Kidney (tissue), 14 donors: ENCODE data around the gene NRTN. TPM values are rescaled to one million over a fixed set of nuclear protein-coding genes. Genes with fewer than 3 reads are reported as not detected.

Experiments
- DNase-seq, 5 donors: peaks; one replicate each; pipeline ENCODE4 v3.0.0-alpha.2; 2013 to 2020
- FAIRE-seq: peaks from 2 replicates; lab custom pipeline; 2012; peaks lifted over from hg19 to GRCh38; lab: Jason Lieb, UNC
- H3K27ac ChIP-seq, 2 donors: one replicate each; pipeline ENCODE4 v1.7.0; 2013; ENCODE audit warnings: low read depth in 2 of 2, low read length in 2 of 2, inconsistent platforms in 1 of 2
- H3K27me3 ChIP-seq: one replicate; pipeline ENCODE4 v1.7.1; 2013; ENCODE audit warnings: low read length, inconsistent platforms; ENCODE audit not compliant: control insufficient read depth, insufficient read depth
- H3K36me3 ChIP-seq, 3 donors: one replicate each; pipeline versions ENCODE4 v1.7.0 to v1.7.1; 2013; ENCODE audit warnings: low read length in 3 of 3, control low read depth in 1 of 3, inconsistent platforms in 1 of 3; ENCODE audit not compliant: insufficient read depth in 3 of 3, control insufficient read depth in 2 of 3
- H3K4me1 ChIP-seq, 3 donors: one replicate each; pipeline versions ENCODE4 v1.7.0 to v1.7.1; 2013; ENCODE audit warnings: low read length in 3 of 3, inconsistent platforms in 1 of 3, low read depth in 1 of 3; ENCODE audit not compliant: control insufficient read depth in 2 of 3, insufficient read depth in 2 of 3
- H3K4me3 ChIP-seq, 3 donors: one replicate each; pipeline versions ENCODE4 v1.7.0 to v1.8.1; 2013; ENCODE audit warnings: low read length in 3 of 3, control low read depth in 1 of 3, inconsistent platforms in 1 of 3
- H3K9ac ChIP-seq, 3 donors: one replicate each; pipeline versions ENCODE4 v1.7.0 to v1.7.1; 2013; ENCODE audit warnings: low read length in 3 of 3, control low read depth in 1 of 3, inconsistent platforms in 1 of 3
- H3K9me3 ChIP-seq, 3 donors: one replicate each; pipeline versions ENCODE4 v1.7.0 to v1.7.1; 2013; ENCODE audit warnings: low read length in 3 of 3, control low read depth in 1 of 3, inconsistent platforms in 1 of 3; ENCODE audit not compliant: control insufficient read depth in 2 of 3, insufficient read depth in 1 of 3
- CTCF ChIP-seq: IDR thresholded peaks from 3 replicates; pipeline ENCODE4 v1.5.1; 2012; ENCODE audit warnings: mild to moderate bottlenecking, moderate library complexity, borderline replicate concordance; ENCODE audit not compliant: insufficient read depth; ENCODE audit errors: extremely low read depth
- intact Hi-C: fragments of 100-400 bp; cut with DNase I; formaldehyde crosslinking; loops from one replicate; pipeline ENCODE4 v1.11.1; 2022
- polyA plus RNA-seq: library from polyadenylated mRNA; stranded (reverse); fragments of 350-450 nt; fragmentation: Illumina TruSeq; extraction: RNeasy Lipid Tissue Mini Kit (QIAGEN cat#74804); gene quantifications from one replicate; pipeline ENCODE4 v1.2.3, GENCODE V29; 2014; ENCODE audit warnings: low read depth, low replicate concordance; ENCODE audit not compliant: insufficient read depth
- total RNA-seq: library from RNA; stranded (reverse); fragmentation: NEBNext Ultra II Directional; extraction: Animal tissue kit (Norgen Biotek cat#: 25700); gene quantifications from one replicate; pipeline ENCODE4 v1.2.1, GENCODE V29; 2021
- donor health status: control.
- donor health status: control.
- donor health status: control.
- donor health status: control.
- donor health status: control.
- donor health status: DM: yes; HTN: yes; CAD: no.
- donor health status: Normal renal cell carcinoma (clear cell type).

Gene NRTN
- total and polyA plus RNA-seq, 2 donors from 2014 or later: 3.5 to 5.8 TPM

- Histone ChIP-seq H3K9ac (no peak overlapping the region), H3K4me3 (no peak overlapping the region), H3K4me1 (peaks cover 0 to 8% (median 6%) of the 10 kb centered on the region in 3 donors), H3K9me3 (no peaks in the 10 kb centered on the region), H3K27me3 (no peaks in the 10 kb centered on the region), H3K27ac (no peak overlapping the region), H3K36me3 (peaks cover 0 to 27% (median 23%) of the 10 kb centered on the region in 3 donors)
- TF ChIP-seq CTCF: no peak
- intact Hi-C loops: no loop called here
- no peak for DNase-seq
- no peak for FAIRE-seq
These were observed 18.1 kb upstream of the NRTN start for GRCh38 chr19:5786593-5787408.

GRCh38 chr19:5787409-5788182, 17.3 kb upstream of the NRTN start:
- intact Hi-C loops: no loop called here
- no peaks in the 10 kb centered on the region for H3K27me3 ChIP-seq
- no peak overlapping the region for H3K4me3 ChIP-seq
- DNase-seq (no peak), FAIRE-seq (no peak)
- no peak overlapping the region for H3K27ac ChIP-seq
- H3K36me3 ChIP-seq: peaks cover 0 to 27% (median 23%) of the 10 kb centered on the region in 3 donors
- no peak for TF ChIP-seq CTCF
- H3K4me1 ChIP-seq: peaks cover 0 to 8% (median 6%) of the 10 kb centered on the region in 3 donors
- no peaks in the 10 kb centered on the region for H3K9me3 ChIP-seq
- no peak overlapping the region for H3K9ac ChIP-seq

- FAIRE-seq: no peak
- DNase-seq: no peak
- Histone ChIP-seq H3K27me3 (no peaks in the 10 kb centered on the region), H3K4me3 (no peak overlapping the region), H3K27ac (no peak overlapping the region), H3K36me3 (peaks cover 0 to 27% (median 23%) of the 10 kb centered on the region in 3 donors), H3K9ac (no peak overlapping the region), H3K9me3 (no peaks in the 10 kb centered on the region), H3K4me1 (peaks cover 0 to 8% (median 6%) of the 10 kb centered on the region in 3 donors)
- TF ChIP-seq CTCF: no peak
- intact Hi-C loops: no loop called here
These were observed 16.4 kb upstream of the NRTN start for GRCh38 chr19:5788422-5788821.
